ENCODE data around the gene RARRES2.
A peak's percentile ranks its signal among the peaks of the same experiment; 100 is the strongest.
"Not testable (repeated sequence)": the region's sequence is repeated elsewhere in the genome, so short reads cannot be mapped to it uniquely, and the experiment has no call there.

Gene RARRES2

GRCh38 chr7:150335108-150335773 is 6.2 kb downstream of the RARRES2 start:
- no peak for DNase-seq

- no peak for DNase-seq
Measured at GRCh38 chr7:150334108-150334507, 7.3 kb downstream of the RARRES2 start.

GRCh38 chr7:150333659-150334058 is 7.8 kb downstream of the RARRES2 start:
- DNase-seq, result no peak

- no peak for DNase-seq
Measured at GRCh38 chr7:150332852-150333635, 8.4 kb downstream of the RARRES2 start.

- no peak for DNase-seq
Measured at GRCh38 chr7:150330211-150330885, 11.1 kb downstream of the RARRES2 start.

GRCh38 chr7:150329331-150330120 is 11.9 kb downstream of the RARRES2 start:
- no peak for DNase-seq

- DNase-seq, result no peak
Measured at GRCh38 chr7:150327308-150327707, 14.1 kb downstream of the RARRES2 start.

GRCh38 chr7:150326657-150327268 is 14.7 kb downstream of the RARRES2 start:
- no peak for DNase-seq

- DNase-seq, result no peak
Measured at GRCh38 chr7:150325901-150326300, 15.5 kb downstream of the RARRES2 start.

GRCh38 chr7:150325110-150325611 is 16.3 kb downstream of the RARRES2 start:
- DNase-seq, result peak in 1 of 2 donors; percentile 10

- DNase-seq, result no peak
Measured at GRCh38 chr7:150324373-150324961, 17.0 kb downstream of the RARRES2 start.

- DNase-seq, result no peak
Measured at GRCh38 chr7:150323682-150324372, 17.6 kb downstream of the RARRES2 start.

- peak; percentile 53 to 72 for DNase-seq
Measured at GRCh38 chr7:150322833-150323681, 18.4 kb downstream of the RARRES2 start, which contains the start of the genes ACTR3C and LRRC61. TSS of gene ACTR3C (minus strand) at chr7:150323545. CDS start at chr7:150295296, 28,249 bp downstream. TSS of gene LRRC61 (plus strand) at chr7:150323355. CDS start at chr7:150336862, 13,507 bp downstream.

- DNase-seq, result peak; percentile 77 to 88
Measured at GRCh38 chr7:150322114-150322832, 19.2 kb downstream of the RARRES2 start.

GRCh38 chr7:150321788-150322113 is 19.7 kb downstream of the RARRES2 start:
- no peak for DNase-seq

- no peak for DNase-seq
Measured at GRCh38 chr7:150317748-150318444, 23.5 kb downstream of the RARRES2 start.

GRCh38 chr7:150316987-150317386 is 24.4 kb downstream of the RARRES2 start:
- not testable (repeated sequence) for DNase-seq

GRCh38 chr7:150314639-150315239 is 26.7 kb downstream of the RARRES2 start:
- no peak for DNase-seq

All from CD4-positive, alpha-beta T cell treated with Interferon alpha-2 for 1 hour (primary cell).